Right lobe of liver (tissue), 6 donors: ENCODE measurements around the gene ZNF319. TPM values are rescaled to one million over a fixed set of nuclear protein-coding genes. Genes with fewer than 3 reads are reported as not detected.

Experiments used
- ATAC-seq, 4 donors: fragments of 200-7000 bp; cut with Tn5 transposase; one replicate each; pipeline ENCODE4 v1.9.1; 2020; ENCODE audit warnings: mild to moderate bottlenecking in 4 of 4, moderate library complexity in 4 of 4
- DNase-seq, 3 donors: peaks; one replicate each; pipeline ENCODE4 v3.0.0-alpha.2; 2020
- H3K27ac ChIP-seq, 3 donors: fragments of 200-600 bp; one replicate each; pipeline ENCODE4 v1.8.0; 2022
- H3K27me3 ChIP-seq, 2 donors: fragments of 200-600 bp; one replicate each; pipeline ENCODE4 v1.8.0; 2022
- H3K36me3 ChIP-seq, 4 donors: fragments of 200-600 bp; sonication (generic) in 1 of 4; one replicate each; pipeline versions ENCODE4 v1.5.1 to v1.8.0; 2017 to 2022; ENCODE audit warnings: control low read depth in 1 of 4
- H3K4me1 ChIP-seq, 4 donors: fragments of 200-600 bp; sonication (generic) in 1 of 4; one replicate each; pipeline versions ENCODE4 v1.5.1 to v1.8.0; 2017 to 2022; ENCODE audit warnings: control low read depth in 1 of 4
- H3K4me3 ChIP-seq, 3 donors: fragments of 200-600 bp; one replicate each; pipeline ENCODE4 v1.8.0; 2022
- H3K9me3 ChIP-seq, 4 donors: fragments of 200-600 bp; sonication (generic) in 1 of 4; one replicate each; pipeline versions ENCODE4 v1.5.1 to v1.8.0; 2017 to 2022; ENCODE audit warnings: control low read depth in 1 of 4
- POLR2A ChIP-seq: fragments of 450-650 bp; IDR thresholded peaks from one replicate; pipeline ENCODE4 v1.6.1; 2017; ENCODE audit warnings: antibody characterized with exemption, mild to moderate bottlenecking
- WGBS: methylation state at CpG from one replicate; pipeline ENCODE4 v1.1.6; 2018; ENCODE audit warnings: low coverage, low lambda C conversion rate; ENCODE audit not compliant: insufficient coverage; ENCODE audit errors: missing lambda C conversion rate; 5-methylcytosine and 5-hydroxymethylcytosine counted together
- intact Hi-C, 2 donors: fragments of 100-400 bp; cut with DNase I; formaldehyde crosslinking; loops; one replicate each; pipeline versions ENCODE4 v1.11.2 to v1.14.1; 2022
- total RNA-seq, 6 experiments: library from RNA; depleted of rRNA in 2 of 6; stranded (reverse); fragments of >200 nt in 2 of 6; fragmentation: NEBNext Ultra II Directional in 3 of 6; extraction: Animal tissue kit (Norgen Biotek cat#: 25700) in 3 of 6; gene quantifications; one replicate each; pipeline versions ENCODE4 v1.1.0 to v1.2.4, GENCODE V29; 2016 to 2023
- TF ChIP-seq, protein P1 (sequence below), 4 donors: fragments of 200-600 bp in 3 of 4; fragments of 450-650 bp in 1 of 4; IDR thresholded peaks; one replicate each; pipeline versions ENCODE4 v1.5.1 to v1.8.0; 2016 to 2022; ENCODE audit warnings: antibody characterized with exemption in 4 of 4, mild to moderate bottlenecking in 2 of 4
- donor health status: DM: no; HTN: yes; CAD: no.
- donor health status: DM: no; HTN: no; CAD: no.
- donor health status: DM: no; HTN: no; CAD: no.
- donor health status: DM: no; HTN: yes; CAD: no.
- donor health status: DM: no; HTN: yes; CAD: no.

ZNF319 gene
- total RNA-seq, 6 experiments from 2014 or later: 2.5 to 4.9 (median 3.4) TPM

DNA sequence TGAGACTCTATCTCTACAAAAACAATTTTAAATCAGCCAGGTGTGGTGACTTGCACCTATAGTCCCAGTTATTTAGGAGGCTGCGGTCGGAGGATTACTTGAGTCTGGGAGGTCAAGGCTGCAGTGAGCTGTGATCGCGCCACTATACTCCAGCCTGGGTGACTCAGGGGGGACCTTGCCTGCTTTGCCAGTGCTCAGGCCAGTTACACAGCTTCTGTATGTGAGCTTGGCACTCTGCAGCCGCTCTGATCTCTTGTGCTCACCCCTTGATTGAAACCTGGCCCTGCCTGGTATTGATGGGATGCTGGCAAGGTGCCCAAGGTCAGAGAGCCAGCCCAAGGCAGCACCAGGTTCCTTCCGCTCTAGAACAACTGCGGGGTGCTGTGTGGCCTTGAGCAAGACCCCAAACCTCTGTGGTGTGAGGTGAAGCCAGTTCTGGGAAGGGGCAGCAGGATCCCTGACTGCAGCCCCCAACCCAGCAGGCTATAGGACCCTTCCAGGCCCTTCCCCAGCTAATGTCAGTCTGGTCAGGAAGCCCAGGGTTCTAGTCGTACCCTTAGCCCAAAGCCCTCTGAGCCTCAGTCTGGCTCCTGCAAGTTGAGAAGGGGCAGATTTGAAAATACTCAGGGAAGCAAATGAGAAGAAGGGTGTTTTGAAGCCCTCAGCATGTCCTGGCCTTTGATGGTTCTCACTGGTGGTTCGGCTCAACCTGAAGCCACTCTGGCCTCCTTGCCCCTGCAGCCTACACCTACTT, 44.0 kb upstream of the ZNF319 start:
- H3K4me3 ChIP-seq: no peak overlapping the region
- ATAC-seq (peak in 2 of 4 donors; percentile 10 to 27), DNase-seq (no peak)
- intact Hi-C loops: no loop called here
- WGBS: 69% methylated on average over 4 of the region's 9 CpGs
- H3K27me3 ChIP-seq: no peaks in the 10 kb centered on the region
- no peaks in the 10 kb centered on the region for H3K4me1 ChIP-seq
- H3K27ac ChIP-seq: no peak overlapping the region
- TF ChIP-seq, protein P1, sequence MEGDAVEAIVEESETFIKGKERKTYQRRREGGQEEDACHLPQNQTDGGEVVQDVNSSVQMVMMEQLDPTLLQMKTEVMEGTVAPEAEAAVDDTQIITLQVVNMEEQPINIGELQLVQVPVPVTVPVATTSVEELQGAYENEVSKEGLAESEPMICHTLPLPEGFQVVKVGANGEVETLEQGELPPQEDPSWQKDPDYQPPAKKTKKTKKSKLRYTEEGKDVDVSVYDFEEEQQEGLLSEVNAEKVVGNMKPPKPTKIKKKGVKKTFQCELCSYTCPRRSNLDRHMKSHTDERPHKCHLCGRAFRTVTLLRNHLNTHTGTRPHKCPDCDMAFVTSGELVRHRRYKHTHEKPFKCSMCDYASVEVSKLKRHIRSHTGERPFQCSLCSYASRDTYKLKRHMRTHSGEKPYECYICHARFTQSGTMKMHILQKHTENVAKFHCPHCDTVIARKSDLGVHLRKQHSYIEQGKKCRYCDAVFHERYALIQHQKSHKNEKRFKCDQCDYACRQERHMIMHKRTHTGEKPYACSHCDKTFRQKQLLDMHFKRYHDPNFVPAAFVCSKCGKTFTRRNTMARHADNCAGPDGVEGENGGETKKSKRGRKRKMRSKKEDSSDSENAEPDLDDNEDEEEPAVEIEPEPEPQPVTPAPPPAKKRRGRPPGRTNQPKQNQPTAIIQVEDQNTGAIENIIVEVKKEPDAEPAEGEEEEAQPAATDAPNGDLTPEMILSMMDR (IDR thresholded peaks at IDR 0.05): no peak
- no peak for TF ChIP-seq POLR2A
- peaks cover 0 to 47% (median 19%) of the 10 kb centered on the region in 4 donors for H3K36me3 ChIP-seq
- H3K9me3 ChIP-seq: no peaks in the 10 kb centered on the region

DNA sequence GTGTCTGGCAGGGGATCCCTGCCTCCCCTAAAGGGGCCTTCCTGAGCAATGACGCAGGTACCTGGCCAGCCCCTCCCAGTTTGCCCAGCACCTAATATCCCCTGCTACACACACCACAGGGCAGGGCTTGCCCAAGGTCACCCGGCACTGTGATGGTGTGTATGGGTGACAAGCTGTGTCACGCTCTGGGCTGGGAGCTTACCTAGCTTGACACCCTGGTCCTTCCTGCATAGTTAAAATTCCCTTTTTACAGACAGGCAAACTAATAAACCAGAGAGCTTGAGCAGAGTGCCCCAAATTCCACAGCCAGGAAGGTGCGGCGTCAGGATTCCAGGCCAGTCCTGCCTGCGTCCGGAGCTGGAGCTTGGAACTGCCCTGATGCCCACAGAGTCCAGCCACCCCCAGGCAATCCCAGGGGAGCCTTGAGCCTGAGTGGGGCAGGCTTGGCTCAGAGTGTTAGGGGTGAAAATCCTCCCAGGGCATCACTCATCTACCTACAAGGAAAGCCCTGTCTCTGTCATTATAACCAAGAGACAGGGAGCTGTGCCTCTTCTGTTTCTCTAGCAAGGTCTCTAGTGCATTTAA, 43.2 kb upstream of the ZNF319 start:
- Histone ChIP-seq H3K36me3 (peaks cover 0 to 55% (median 23%) of the 10 kb centered on the region in 4 donors), H3K27me3 (no peaks in the 10 kb centered on the region), H3K27ac (no peak overlapping the region), H3K4me3 (no peak overlapping the region), H3K9me3 (no peaks in the 10 kb centered on the region), H3K4me1 (no peaks in the 10 kb centered on the region)
- intact Hi-C loops: no loop called here
- no peak for ATAC-seq
- TF ChIP-seq, protein P1 (IDR thresholded peaks at IDR 0.05): no peak
- no peak for TF ChIP-seq POLR2A
- no CpG with 5 or more reads among the region's 7 CpGs for WGBS
- DNase-seq: no peak

DNA sequence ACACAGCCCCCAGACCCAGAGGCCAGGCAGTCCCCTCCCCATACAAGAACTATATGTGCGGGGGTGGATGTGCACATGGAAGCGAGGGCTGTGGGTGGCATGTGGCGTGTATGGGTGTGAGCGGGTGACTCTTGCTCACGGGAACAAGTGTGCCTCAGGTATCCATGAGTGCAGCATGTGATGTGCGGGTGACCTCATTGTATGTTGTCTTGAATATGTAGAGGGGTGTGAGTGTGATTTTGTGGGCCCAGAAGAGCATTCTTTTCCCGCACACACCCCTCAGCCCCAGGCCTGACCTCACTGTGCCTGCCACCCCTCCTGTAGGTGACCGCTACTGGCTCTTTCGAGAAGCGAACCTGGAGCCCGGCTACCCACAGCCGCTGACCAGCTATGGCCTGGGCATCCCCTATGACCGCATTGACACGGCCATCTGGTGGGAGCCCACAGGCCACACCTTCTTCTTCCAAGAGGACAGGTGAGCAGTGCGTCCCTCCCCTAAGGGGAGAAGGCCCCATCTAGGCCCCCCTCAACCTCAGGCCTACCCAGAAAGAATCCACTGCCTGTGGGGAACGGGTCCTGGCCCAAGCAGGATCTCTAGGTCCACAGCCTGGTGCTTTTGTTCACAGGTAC, 42.5 kb upstream of the ZNF319 start:
- TF ChIP-seq, protein P1 (IDR thresholded peaks at IDR 0.05): no peak
- no peak for TF ChIP-seq POLR2A
- WGBS: no CpG with 5 or more reads among the region's 16 CpGs
- peaks cover 0 to 60% (median 24%) of the 10 kb centered on the region in 4 donors for H3K36me3 ChIP-seq
- intact Hi-C loops: no loop called here
- H3K27ac ChIP-seq: no peak overlapping the region
- no peaks in the 10 kb centered on the region for H3K27me3 ChIP-seq
- H3K4me3 ChIP-seq: no peak overlapping the region
- peak in 1 of 3 donors; percentile 1 for DNase-seq
- no peaks in the 10 kb centered on the region for H3K9me3 ChIP-seq
- ATAC-seq: no peak
- H3K4me1 ChIP-seq: no peaks in the 10 kb centered on the region

DNA sequence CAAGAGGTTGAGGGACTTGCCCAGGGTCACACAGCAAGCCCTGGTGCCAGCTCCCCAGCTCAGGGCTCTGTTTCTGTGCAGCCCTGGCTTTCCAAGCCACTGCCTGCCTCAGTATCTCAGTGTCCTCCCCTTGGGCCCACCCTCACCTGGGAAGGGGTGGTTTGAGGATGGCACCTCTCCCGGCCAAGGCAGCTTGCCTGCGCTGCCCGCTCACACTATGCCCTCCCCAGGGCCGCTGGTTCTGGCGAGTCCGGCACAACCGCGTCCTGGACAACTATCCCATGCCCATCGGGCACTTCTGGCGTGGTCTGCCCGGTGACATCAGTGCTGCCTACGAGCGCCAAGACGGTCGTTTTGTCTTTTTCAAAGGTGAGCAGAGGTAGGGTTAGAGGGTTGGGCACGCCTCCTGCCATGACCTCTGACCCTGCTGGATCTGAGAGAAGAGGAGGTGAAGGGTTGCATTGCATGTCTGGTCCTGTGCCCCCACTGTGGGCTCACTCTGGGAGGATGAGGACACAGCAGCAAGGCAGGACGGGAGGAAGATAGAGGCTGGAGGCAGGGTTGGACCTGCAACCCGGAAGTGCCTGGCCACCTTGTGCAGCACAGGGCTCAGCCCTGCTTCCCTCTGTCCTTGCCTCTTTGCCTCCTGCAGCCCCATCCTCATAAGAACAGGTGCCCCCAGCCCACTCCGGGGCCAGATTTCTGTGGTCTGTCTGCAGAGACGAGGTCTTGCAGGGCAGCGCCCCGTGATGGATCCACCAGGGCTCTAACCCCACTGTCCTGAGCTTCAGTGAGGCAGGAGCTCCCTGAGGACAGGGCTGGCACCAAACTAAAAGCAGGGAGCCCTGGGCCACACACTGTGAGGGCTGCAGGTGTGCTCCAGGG, 41.8 kb upstream of the ZNF319 start:
- Histone ChIP-seq H3K4me1 (no peaks in the 10 kb centered on the region), H3K4me3 (no peak overlapping the region), H3K27me3 (no peaks in the 10 kb centered on the region), H3K9me3 (no peaks in the 10 kb centered on the region), H3K36me3 (peaks cover 0 to 60% (median 24%) of the 10 kb centered on the region in 4 donors), H3K27ac (no peak overlapping the region)
- no peak for DNase-seq
- no peak for ATAC-seq
- intact Hi-C loops: no loop called here
- 87% methylated on average over 12 of the region's 22 CpGs for WGBS
- TF ChIP-seq POLR2A: no peak
- TF ChIP-seq, protein P1 (IDR thresholded peaks at IDR 0.05): no peak
